HepG2 (cell line): ENCODE measurements around the gene PHLDB1. TPM values are rescaled to one million over a fixed set of nuclear protein-coding genes. Genes with fewer than 3 reads are reported as not detected.

Experiments used
- ATAD3A ChIP-seq: sonication (generic); formaldehyde crosslinking; IDR thresholded peaks from 2 replicates; pipeline ENCODE4 v1.4.0; 2020; ENCODE audit warnings: missing genetic modification reagents
- BHLHE40 ChIP-seq: IDR thresholded peaks from 2 replicates; pipeline ENCODE4 v1.6.1; 2011; ENCODE audit warnings: low read length, improper control_type of control experiment
- BORCS8-MEF2B ChIP-seq: sonication (generic); formaldehyde crosslinking; IDR thresholded peaks from 2 replicates; pipeline ENCODE4 v1.8.0; 2022; ENCODE audit warnings: mild to moderate bottlenecking, missing genetic modification reagents
- CBX1 ChIP-seq: IDR thresholded peaks from one replicate; pipeline ENCODE4 v1.6.1; 2016; ENCODE audit warnings: antibody characterized with exemption, low read depth
- CCAR2 ChIP-seq: fragments of 200-400 bp; formaldehyde crosslinking; optimal IDR thresholded peaks from 2 replicates; pipeline ENCODE3; 2018; ENCODE audit warnings: low read depth, mild to moderate bottlenecking, low read length, moderate library complexity
- ETV5 ChIP-seq: IDR thresholded peaks from 2 replicates; pipeline ENCODE4 v1.6.1; 2018; ENCODE audit warnings: missing biosample characterization, missing genetic modification reagents, inconsistent platforms, borderline replicate concordance
- FOXP1 ChIP-seq, 2 experiments: fragments of 450-650 bp in 1 of 2; IDR thresholded peaks; 2 replicates each; pipeline ENCODE4 v1.6.1; 2017 to 2018; ENCODE audit warnings: antibody characterized with exemption in 1 of 2
- IRF2 ChIP-seq: IDR thresholded peaks from 2 replicates; pipeline ENCODE4 v1.6.1; 2018; ENCODE audit warnings: missing genetic modification reagents, missing compliant biosample characterization
- JARID2 ChIP-seq: sonication (generic); formaldehyde crosslinking; IDR thresholded peaks from 2 replicates; pipeline ENCODE4 v1.8.1; 2023; ENCODE audit warnings: missing genetic modification reagents, inconsistent platforms; ENCODE audit not compliant: insufficient replicate concordance
- NFE2L2 ChIP-seq: fragments of 150-350 bp; IDR thresholded peaks from 2 replicates; pipeline ENCODE4 v1.6.1; 2014; ENCODE audit warnings: low read length
- NR2F1 ChIP-seq, 2 experiments: fragments of 450-650 bp in 1 of 2; formaldehyde crosslinking in 1 of 2; IDR thresholded peaks; 2 replicates each; pipeline versions ENCODE4 v1.5.0 to v1.6.1; 2016 to 2020; ENCODE audit warnings: mild to moderate bottlenecking in 1 of 2, missing compliant biosample characterization in 1 of 2, missing genetic modification reagents in 1 of 2, moderate library complexity in 1 of 2
- RFXAP ChIP-seq: sonication (generic); formaldehyde crosslinking; IDR thresholded peaks from 2 replicates; pipeline ENCODE4 v1.4.0; 2020; ENCODE audit warnings: missing genetic modification reagents, borderline replicate concordance
- RNF2 ChIP-seq: fragments of 450-650 bp; conservative IDR thresholded peaks from 2 replicates; pipeline ENCODE4 v1.6.1; 2016; ENCODE audit warnings: low read depth
- SALL1 ChIP-seq: sonication (generic); formaldehyde crosslinking; IDR thresholded peaks from 2 replicates; pipeline ENCODE4 v1.8.0; 2022; ENCODE audit warnings: mild to moderate bottlenecking, missing genetic modification reagents
- TOPORS ChIP-seq: sonication (generic); formaldehyde crosslinking; IDR thresholded peaks from 2 replicates; pipeline ENCODE4 v1.8.0; 2023; ENCODE audit warnings: mild to moderate bottlenecking, missing genetic modification reagents
- ZNF30 ChIP-seq: sonication (generic); formaldehyde crosslinking; IDR thresholded peaks from 2 replicates; pipeline ENCODE4 v1.5.0; 2020; ENCODE audit warnings: mild to moderate bottlenecking, missing genetic modification reagents
- polyA plus RNA-seq, 8 experiments: library from polyadenylated mRNA; depleted of rRNA in 3 of 8; stranded (reverse) in 7 of 8; unstranded in 1 of 8; fragments of >200 nt; fragmentation: Illumina TruSeq in 4 of 8; extraction: Trizol in 4 of 8; gene quantifications; 2 replicates each; pipeline versions ENCODE4 v1.2.1 to v1.2.3, GENCODE V29; 2011 to 2016; ENCODE audit warnings: low read depth in 4 of 8, missing spikeins in 1 of 8, mixed read lengths in 1 of 8; ENCODE audit not compliant: insufficient read depth in 1 of 8
- total RNA-seq, 5 experiments: library from RNA; depleted of rRNA; stranded (reverse); fragments of >200 nt; fragmentation: Illumina TruSeq; extraction: Trizol; gene quantifications; 2 replicates each; pipeline ENCODE4 v1.2.3, GENCODE V29; 2016; ENCODE audit warnings: low read depth in 1 of 5
- TF ChIP-seq, protein P1 (sequence below), 2 experiments: sonication (generic) in 1 of 2; formaldehyde crosslinking in 1 of 2; IDR thresholded peaks; 2 replicates each; pipeline versions ENCODE4 v1.5.1 to v1.6.1; 2011 to 2020; ENCODE audit warnings: borderline replicate concordance in 1 of 2, low read depth in 1 of 2, low read length in 1 of 2, mild to moderate bottlenecking in 1 of 2, missing genetic modification reagents in 1 of 2, moderate library complexity in 1 of 2
- TF ChIP-seq, protein P2 (sequence below): sonication (generic); formaldehyde crosslinking; IDR thresholded peaks from 2 replicates; pipeline ENCODE4 v1.4.0; 2020; ENCODE audit warnings: low read depth, mild to moderate bottlenecking, missing genetic modification reagents
- TF ChIP-seq, protein P3 (sequence below): sonication (generic); formaldehyde crosslinking; IDR thresholded peaks from 2 replicates; pipeline ENCODE4 v1.4.0; 2020; ENCODE audit warnings: missing genetic modification reagents
- TF ChIP-seq, protein P4 (sequence below): sonication (generic); formaldehyde crosslinking; IDR thresholded peaks from 2 replicates; pipeline ENCODE4 v1.4.0; 2020; ENCODE audit warnings: missing genetic modification reagents

Gene PHLDB1
- total and polyA plus RNA-seq, 2 of the 13 experiments (the other 11 are each of a cell fraction or from before 2014, with no cell fraction given): 13.8 to 14.2 TPM

DNA sequence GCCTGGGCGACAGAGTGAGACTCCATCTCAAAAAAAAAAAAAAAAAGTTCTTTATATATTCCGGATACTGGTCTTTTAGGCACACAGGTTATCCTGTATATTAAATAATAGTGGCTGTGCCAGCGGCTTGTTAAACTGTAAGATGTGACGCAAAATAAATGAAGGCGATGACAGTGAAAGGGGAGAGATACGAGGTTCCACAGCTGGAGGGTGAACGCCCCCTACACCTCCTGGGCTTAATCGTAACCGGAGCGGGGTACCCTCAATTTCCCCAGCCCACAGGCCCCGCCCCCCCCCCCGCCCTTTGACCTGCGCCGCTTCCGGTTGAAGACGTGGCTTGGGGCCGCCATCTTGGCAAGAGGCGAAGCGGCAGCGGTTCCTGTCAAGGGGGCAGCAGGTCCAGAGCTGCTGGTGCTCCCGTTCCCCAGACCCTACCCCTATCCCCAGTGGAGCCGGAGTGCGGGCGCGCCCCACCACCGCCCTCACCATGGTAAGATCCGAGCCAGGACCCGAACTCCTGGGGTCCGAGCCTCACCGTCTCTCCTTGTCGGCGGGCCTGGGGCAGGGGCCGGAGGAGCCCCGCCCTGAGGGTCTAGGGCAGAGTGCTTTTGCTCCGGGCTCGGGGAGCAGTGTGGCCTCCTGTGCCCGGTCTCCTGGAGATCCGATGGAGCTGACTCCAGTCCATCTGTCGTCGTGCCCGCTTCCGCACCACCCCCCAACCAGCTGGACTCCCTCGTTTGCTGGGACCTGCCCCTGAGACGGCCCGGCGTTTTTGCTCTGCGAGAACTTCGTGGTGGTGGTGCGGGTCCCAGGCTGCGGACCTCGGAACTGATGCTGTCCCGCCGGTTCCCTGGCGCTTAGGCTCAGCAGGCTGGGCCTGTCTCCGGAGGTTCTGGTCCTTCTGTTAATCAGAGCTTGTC, 35.1 kb upstream of the PHLDB1 start, which contains the start of gene ARCN1 (continued):
- TF ChIP-seq IRF2 (CRISPR knock-in tag) (0 out of 2 replicates have a peak, but pooled peaks have one; percentile 5), JARID2 (CRISPR knock-in tag) (no peak), CBX1 (no peak), RNF2 (no peak), BHLHE40 (no peak), ETV5 (CRISPR knock-in tag) (peak; percentile 57), NR2F1 (CRISPR knock-in tag; IDR thresholded peaks at IDR 0.05) (peak; percentile 48 to 50; a peak in 2 of 4 replicates), RFXAP (CRISPR knock-in tag) (0 out of 2 replicates have a peak, but pooled peaks have one; percentile 68), SALL1 (CRISPR knock-in tag) (peak; percentile 82), NFE2L2 (no peak), BORCS8-MEF2B (CRISPR knock-in tag) (no peak), ATAD3A (CRISPR knock-in tag) (no peak), FOXP1 (IDR thresholded peaks at IDR 0.05) (no peak), FOXP1 (CRISPR knock-in tag; IDR thresholded peaks at IDR 0.05) (no peak), ZNF30 (CRISPR knock-in tag) (no peak), TOPORS (no peak), CCAR2 (no peak)
- TF ChIP-seq, protein P1, sequence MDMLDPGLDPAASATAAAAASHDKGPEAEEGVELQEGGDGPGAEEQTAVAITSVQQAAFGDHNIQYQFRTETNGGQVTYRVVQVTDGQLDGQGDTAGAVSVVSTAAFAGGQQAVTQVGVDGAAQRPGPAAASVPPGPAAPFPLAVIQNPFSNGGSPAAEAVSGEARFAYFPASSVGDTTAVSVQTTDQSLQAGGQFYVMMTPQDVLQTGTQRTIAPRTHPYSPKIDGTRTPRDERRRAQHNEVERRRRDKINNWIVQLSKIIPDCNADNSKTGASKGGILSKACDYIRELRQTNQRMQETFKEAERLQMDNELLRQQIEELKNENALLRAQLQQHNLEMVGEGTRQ (IDR thresholded peaks at IDR 0.05; ENCODE audit: low read depth, low read length): no peak
- TF ChIP-seq, protein P1 (CRISPR knock-in tag; IDR thresholded peaks at IDR 0.05; ENCODE audit: borderline replicate concordance): no peak
- TF ChIP-seq, protein P2, sequence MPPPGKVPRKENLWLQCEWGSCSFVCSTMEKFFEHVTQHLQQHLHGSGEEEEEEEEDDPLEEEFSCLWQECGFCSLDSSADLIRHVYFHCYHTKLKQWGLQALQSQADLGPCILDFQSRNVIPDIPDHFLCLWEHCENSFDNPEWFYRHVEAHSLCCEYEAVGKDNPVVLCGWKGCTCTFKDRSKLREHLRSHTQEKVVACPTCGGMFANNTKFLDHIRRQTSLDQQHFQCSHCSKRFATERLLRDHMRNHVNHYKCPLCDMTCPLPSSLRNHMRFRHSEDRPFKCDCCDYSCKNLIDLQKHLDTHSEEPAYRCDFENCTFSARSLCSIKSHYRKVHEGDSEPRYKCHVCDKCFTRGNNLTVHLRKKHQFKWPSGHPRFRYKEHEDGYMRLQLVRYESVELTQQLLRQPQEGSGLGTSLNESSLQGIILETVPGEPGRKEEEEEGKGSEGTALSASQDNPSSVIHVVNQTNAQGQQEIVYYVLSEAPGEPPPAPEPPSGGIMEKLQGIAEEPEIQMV (CRISPR knock-in tag): no peak
- TF ChIP-seq, protein P3, sequence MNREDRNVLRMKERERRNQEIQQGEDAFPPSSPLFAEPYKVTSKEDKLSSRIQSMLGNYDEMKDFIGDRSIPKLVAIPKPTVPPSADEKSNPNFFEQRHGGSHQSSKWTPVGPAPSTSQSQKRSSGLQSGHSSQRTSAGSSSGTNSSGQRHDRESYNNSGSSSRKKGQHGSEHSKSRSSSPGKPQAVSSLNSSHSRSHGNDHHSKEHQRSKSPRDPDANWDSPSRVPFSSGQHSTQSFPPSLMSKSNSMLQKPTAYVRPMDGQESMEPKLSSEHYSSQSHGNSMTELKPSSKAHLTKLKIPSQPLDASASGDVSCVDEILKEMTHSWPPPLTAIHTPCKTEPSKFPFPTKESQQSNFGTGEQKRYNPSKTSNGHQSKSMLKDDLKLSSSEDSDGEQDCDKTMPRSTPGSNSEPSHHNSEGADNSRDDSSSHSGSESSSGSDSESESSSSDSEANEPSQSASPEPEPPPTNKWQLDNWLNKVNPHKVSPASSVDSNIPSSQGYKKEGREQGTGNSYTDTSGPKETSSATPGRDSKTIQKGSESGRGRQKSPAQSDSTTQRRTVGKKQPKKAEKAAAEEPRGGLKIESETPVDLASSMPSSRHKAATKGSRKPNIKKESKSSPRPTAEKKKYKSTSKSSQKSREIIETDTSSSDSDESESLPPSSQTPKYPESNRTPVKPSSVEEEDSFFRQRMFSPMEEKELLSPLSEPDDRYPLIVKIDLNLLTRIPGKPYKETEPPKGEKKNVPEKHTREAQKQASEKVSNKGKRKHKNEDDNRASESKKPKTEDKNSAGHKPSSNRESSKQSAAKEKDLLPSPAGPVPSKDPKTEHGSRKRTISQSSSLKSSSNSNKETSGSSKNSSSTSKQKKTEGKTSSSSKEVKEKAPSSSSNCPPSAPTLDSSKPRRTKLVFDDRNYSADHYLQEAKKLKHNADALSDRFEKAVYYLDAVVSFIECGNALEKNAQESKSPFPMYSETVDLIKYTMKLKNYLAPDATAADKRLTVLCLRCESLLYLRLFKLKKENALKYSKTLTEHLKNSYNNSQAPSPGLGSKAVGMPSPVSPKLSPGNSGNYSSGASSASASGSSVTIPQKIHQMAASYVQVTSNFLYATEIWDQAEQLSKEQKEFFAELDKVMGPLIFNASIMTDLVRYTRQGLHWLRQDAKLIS (CRISPR knock-in tag): no peak
- TF ChIP-seq, protein P4, sequence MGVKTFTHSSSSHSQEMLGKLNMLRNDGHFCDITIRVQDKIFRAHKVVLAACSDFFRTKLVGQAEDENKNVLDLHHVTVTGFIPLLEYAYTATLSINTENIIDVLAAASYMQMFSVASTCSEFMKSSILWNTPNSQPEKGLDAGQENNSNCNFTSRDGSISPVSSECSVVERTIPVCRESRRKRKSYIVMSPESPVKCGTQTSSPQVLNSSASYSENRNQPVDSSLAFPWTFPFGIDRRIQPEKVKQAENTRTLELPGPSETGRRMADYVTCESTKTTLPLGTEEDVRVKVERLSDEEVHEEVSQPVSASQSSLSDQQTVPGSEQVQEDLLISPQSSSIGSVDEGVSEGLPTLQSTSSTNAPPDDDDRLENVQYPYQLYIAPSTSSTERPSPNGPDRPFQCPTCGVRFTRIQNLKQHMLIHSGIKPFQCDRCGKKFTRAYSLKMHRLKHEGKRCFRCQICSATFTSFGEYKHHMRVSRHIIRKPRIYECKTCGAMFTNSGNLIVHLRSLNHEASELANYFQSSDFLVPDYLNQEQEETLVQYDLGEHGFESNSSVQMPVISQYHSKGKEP: no peak
